Endothelial cell of umbilical vein (primary cell): ENCODE measurements around the gene RBM17. TPM values are rescaled to one million over a fixed set of nuclear protein-coding genes. Genes with fewer than 3 reads are reported as not detected.
A peak's percentile ranks its signal among the peaks of the same experiment; 100 is the strongest.

Experiments
- BruUV-seq: library from RNA; stranded (reverse); fragments of 400-500 nt; replicated peaks from 2 replicates; lab custom pipeline; 2021; lab: Mats Ljungman, UMichigan
- CTCF ChIA-PET: fragments of 300-600, 350-600 bp; sonication (Branson Sonifier 250); formaldehyde crosslinking; loops from one replicate; lab custom pipeline; 2021; ENCODE audit warnings: antibody characterized with exemption, inconsistent platforms; lab: Charles Lee
- POLR2A ChIA-PET: fragments of 300-600, 350-600 bp; sonication (Branson Sonifier 250); formaldehyde crosslinking; loops from one replicate; lab custom pipeline; 2021; ENCODE audit warnings: antibody characterized with exemption, inconsistent platforms; lab: Charles Lee
- DNase-seq: peaks from one replicate; pipeline ENCODE4 v3.0.0-alpha.2; 2011; ENCODE audit warnings: low read depth, low spot score
- FAIRE-seq: peaks from 2 replicates; lab custom pipeline; 2011; peaks lifted over from hg19 to GRCh38; lab: Jason Lieb, UNC
- H2AFZ ChIP-seq: 2 replicates; pipeline ENCODE4 v1.6.0; 2012; ENCODE audit warnings: low read depth, low read length, control low read depth, inconsistent platforms
- H3K27ac ChIP-seq: 2 replicates; pipeline ENCODE4 v1.5.1; 2011; ENCODE audit warnings: low read depth, mild to moderate bottlenecking, control low read depth, low read length, moderate library complexity; ENCODE audit not compliant: insufficient read depth
- H3K27me3 ChIP-seq, 2 experiments: 2 replicates each; pipeline versions ENCODE4 v1.6.0 to v1.6.1; 2011; ENCODE audit warnings: low read length in 2 of 2, mixed read lengths in 1 of 2; ENCODE audit not compliant: control insufficient read depth in 2 of 2, insufficient read depth in 2 of 2
- H3K36me3 ChIP-seq, 2 experiments: 2 replicates in 1 of 2; 3 replicates in 1 of 2; pipeline ENCODE4 v1.5.1; 2011; ENCODE audit warnings: low read length in 2 of 2, mild to moderate bottlenecking in 1 of 2, moderate library complexity in 1 of 2; ENCODE audit not compliant: control insufficient read depth in 2 of 2, insufficient read depth in 2 of 2; ENCODE audit errors: extremely low read depth in 1 of 2
- H3K4me1 ChIP-seq: 3 replicates; pipeline ENCODE4 v1.5.1; 2011; ENCODE audit warnings: mild to moderate bottlenecking, low read length; ENCODE audit not compliant: control insufficient read depth, insufficient read depth; ENCODE audit errors: extremely low read depth
- H3K4me2 ChIP-seq: 2 replicates; pipeline ENCODE4 v1.6.1; 2011; ENCODE audit warnings: low read length, control low read depth, mixed read lengths; ENCODE audit not compliant: insufficient read depth
- H3K4me3 ChIP-seq, 3 experiments: fragments of 200-600 bp in 1 of 3; sonication (generic), shearing (Covaris generic) in 1 of 3; replicated peaks in 1 of 3; 2 replicates each; pipeline ENCODE4 v1.5.1; 2011 to 2016; ENCODE audit warnings: control low read depth in 3 of 3, low read length in 3 of 3, mild to moderate bottlenecking in 2 of 3, inconsistent platforms in 1 of 3, low read depth in 1 of 3, moderate library complexity in 1 of 3; ENCODE audit not compliant: insufficient read depth in 1 of 3
- H3K79me2 ChIP-seq: 2 replicates; pipeline ENCODE4 v1.6.0; 2012; ENCODE audit warnings: low read length, inconsistent platforms; ENCODE audit not compliant: control insufficient read depth, insufficient read depth
- H3K9ac ChIP-seq: replicated peaks from 2 replicates; pipeline ENCODE3; 2011; ENCODE audit warnings: low read length, control low read depth; ENCODE audit not compliant: insufficient read depth; ENCODE audit errors: extremely low read depth
- H3K9me1 ChIP-seq: replicated peaks from 3 replicates; pipeline ENCODE4 v1.6.0; 2011; ENCODE audit warnings: mild to moderate bottlenecking, low read length; ENCODE audit not compliant: control insufficient read depth, insufficient read depth; ENCODE audit errors: extremely low read depth
- H3K9me3 ChIP-seq: replicated peaks from 2 replicates; pipeline ENCODE4 v1.5.1; 2012; ENCODE audit warnings: low read length, inconsistent platforms; ENCODE audit not compliant: control insufficient read depth, insufficient read depth
- H4K20me1 ChIP-seq: replicated peaks from 2 replicates; pipeline ENCODE3; 2011; ENCODE audit warnings: mild to moderate bottlenecking, low read length; ENCODE audit not compliant: control insufficient read depth, insufficient read depth; ENCODE audit errors: extremely low read depth
- EZH2 ChIP-seq: IDR thresholded peaks from 2 replicates; pipeline ENCODE4 v1.6.1; 2012; ENCODE audit warnings: borderline replicate concordance, low read depth, mild to moderate bottlenecking, moderate library complexity, low read length, inconsistent platforms; ENCODE audit not compliant: severe bottlenecking
- FOS ChIP-seq: IDR thresholded peaks from 2 replicates; pipeline ENCODE4 v1.6.1; 2011; ENCODE audit warnings: mild to moderate bottlenecking, low read length, moderate library complexity, borderline replicate concordance; ENCODE audit not compliant: insufficient read depth
- GATA2 ChIP-seq: IDR thresholded peaks from 2 replicates; pipeline ENCODE4 v1.7.0; 2011; ENCODE audit warnings: low read depth, mild to moderate bottlenecking, moderate library complexity, mixed read lengths, low read length; ENCODE audit not compliant: insufficient read length, insufficient read depth
- JUN ChIP-seq: IDR thresholded peaks from 2 replicates; pipeline ENCODE4 v1.6.1; 2011; ENCODE audit warnings: borderline replicate concordance, low read depth; ENCODE audit not compliant: insufficient read length, insufficient read depth
- MYC ChIP-seq: IDR thresholded peaks from one replicate; pipeline ENCODE4 v1.6.1; 2011; ENCODE audit warnings: mild to moderate bottlenecking, low read depth, low read length
- POLR2A ChIP-seq: IDR thresholded peaks from 2 replicates; pipeline ENCODE4 v1.6.1; 2012; ENCODE audit warnings: low read depth, mild to moderate bottlenecking, control low read depth, low read length
- POLR2AphosphoS5 ChIP-seq: IDR thresholded peaks from 2 replicates; pipeline ENCODE4 v1.6.1; 2012; ENCODE audit warnings: low read depth, mild to moderate bottlenecking, control low read depth, low read length, moderate library complexity; ENCODE audit not compliant: insufficient read depth
- dilution Hi-C: fragments of 300-500 bp; cut with MboI; formaldehyde crosslinking; loops from one replicate; pipeline ENCODE4 v1.15.0; 2019; ENCODE audit warnings: low sequenced_read_pairs; ENCODE audit not compliant: extremely low pct_ligation_motif_present
- intact Hi-C: fragments of 100-400 bp; cut with micrococcal nuclease; formaldehyde crosslinking; loops from one replicate; pipeline ENCODE4 v1.10.0; 2022
- polyA plus RNA-seq, 4 experiments: library from polyadenylated mRNA; depleted of rRNA in 3 of 4; stranded (reverse) in 3 of 4; unstranded in 1 of 4; fragments of >200 nt; gene quantifications; 2 replicates each; pipeline versions ENCODE4 v1.2.1 to v1.2.3, GENCODE V29; 2011 to 2012; ENCODE audit warnings: missing spikeins in 1 of 4
- total RNA-seq: library from RNA; stranded (reverse); gene quantifications from 2 replicates; pipeline ENCODE4 v1.2.3, GENCODE V29; 2021
- TF ChIP-seq, protein P1 (sequence below), 2 donors: IDR thresholded peaks; 1 replicate in 1 of 2; 2 replicates in 1 of 2; pipeline ENCODE4 v1.5.1; 2011; ENCODE audit warnings: low read length in 2 of 2, mild to moderate bottlenecking in 2 of 2, moderate library complexity in 2 of 2, control low read depth in 1 of 2, inconsistent platforms in 1 of 2, low read depth in 1 of 2; ENCODE audit not compliant: insufficient read depth in 1 of 2; ENCODE audit errors: extremely low read depth in 1 of 2
- TF ChIP-seq, protein P2 (sequence below): IDR thresholded peaks from 2 replicates; pipeline ENCODE4 v1.6.1; 2011; ENCODE audit not compliant: insufficient read depth, insufficient read length

RBM17 gene
- total and polyA plus RNA-seq, 2 donors (not counting 3 experiments of a cell fraction or from before 2014, with no cell fraction given) = 23.1 to 148 TPM

- Histone ChIP-seq H3K27me3 (no peaks in the 10 kb centered on the region), H3K4me3 (no peak overlapping the region), H3K9me1 (no peaks in the 10 kb centered on the region), H3K9me3 (no peaks in the 10 kb centered on the region), H3K27ac (no peak overlapping the region), H4K20me1 (no peaks in the 10 kb centered on the region), H3K79me2 (peaks cover 41% of the 10 kb centered on the region), H3K4me1 (peaks cover 21% of the 10 kb centered on the region), H3K4me2 (no peak overlapping the region), H2AFZ (no peak overlapping the region), H3K9ac (no peak overlapping the region), H3K36me3 (no peaks in the 10 kb centered on the region)
- TF ChIP-seq MYC = no peak
- TF ChIP-seq GATA2 = no peak
- no peak for DNase-seq
- POLR2A ChIA-PET = no interaction called here
- CTCF ChIA-PET = interaction anchor here (0.5 to 5.7 kb wide), 4 partner anchors 10 to 247 kb away, joined by 3 to 49 read pairs (median 4); partner anchors contain the start of gene PFKFB3
- no peak for FAIRE-seq
- intact Hi-C loops = loop anchor here (5.0 kb wide), 1 partner anchor 207 kb away; no protein-coding TSS in a partner anchor
- BruUV-seq = no TSS peak
- dilution Hi-C loops = no loop called here
These were observed 65.7 kb downstream of the RBM17 start for GRCh38 chr10:6154566-6154965.

DNA sequence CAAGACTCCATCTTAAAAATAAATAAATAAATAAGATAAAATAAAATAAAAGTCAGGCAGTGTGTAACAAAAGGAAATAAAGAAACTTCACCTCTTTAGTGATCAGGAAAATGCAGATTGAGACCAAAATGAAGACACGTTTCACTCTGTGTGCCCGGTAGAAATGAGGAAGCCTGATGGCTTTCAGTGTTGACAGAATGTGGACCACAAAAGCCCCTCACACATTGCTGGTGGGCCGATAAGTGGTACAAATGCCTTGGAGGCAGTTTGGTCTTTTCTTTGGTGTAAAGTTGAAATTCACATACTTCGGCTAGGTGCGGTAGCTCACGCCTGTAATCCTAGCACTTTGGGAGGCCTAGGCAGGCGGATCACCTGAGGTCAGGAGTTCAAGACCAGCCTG is 69.4 kb downstream of the RBM17 start:
- Histone ChIP-seq H3K36me3 (no peaks in the 10 kb centered on the region), H3K79me2 (peaks cover 25% of the 10 kb centered on the region), H3K27me3 (no peaks in the 10 kb centered on the region), H3K4me1 (peaks cover 20% of the 10 kb centered on the region), H3K9me3 (no peaks in the 10 kb centered on the region), H4K20me1 (no peaks in the 10 kb centered on the region), H3K9ac (peak overlapping the region; percentile 84), H2AFZ (no peak overlapping the region), H3K9me1 (no peaks in the 10 kb centered on the region), H3K27ac (peak overlapping the region; percentile 98), H3K4me2 (peak overlapping the region; percentile 28), H3K4me3 (no peak overlapping the region)
- BruUV-seq = no TSS peak
- dilution Hi-C loops = no loop called here
- CTCF ChIA-PET = interaction anchor here (0.7 to 2.0 kb wide), 3 partner anchors 45 to 243 kb away, joined by 3 to 9 read pairs (median 3); partner anchors contain the start of gene PFKFB3
- TF ChIP-seq, protein P1, sequence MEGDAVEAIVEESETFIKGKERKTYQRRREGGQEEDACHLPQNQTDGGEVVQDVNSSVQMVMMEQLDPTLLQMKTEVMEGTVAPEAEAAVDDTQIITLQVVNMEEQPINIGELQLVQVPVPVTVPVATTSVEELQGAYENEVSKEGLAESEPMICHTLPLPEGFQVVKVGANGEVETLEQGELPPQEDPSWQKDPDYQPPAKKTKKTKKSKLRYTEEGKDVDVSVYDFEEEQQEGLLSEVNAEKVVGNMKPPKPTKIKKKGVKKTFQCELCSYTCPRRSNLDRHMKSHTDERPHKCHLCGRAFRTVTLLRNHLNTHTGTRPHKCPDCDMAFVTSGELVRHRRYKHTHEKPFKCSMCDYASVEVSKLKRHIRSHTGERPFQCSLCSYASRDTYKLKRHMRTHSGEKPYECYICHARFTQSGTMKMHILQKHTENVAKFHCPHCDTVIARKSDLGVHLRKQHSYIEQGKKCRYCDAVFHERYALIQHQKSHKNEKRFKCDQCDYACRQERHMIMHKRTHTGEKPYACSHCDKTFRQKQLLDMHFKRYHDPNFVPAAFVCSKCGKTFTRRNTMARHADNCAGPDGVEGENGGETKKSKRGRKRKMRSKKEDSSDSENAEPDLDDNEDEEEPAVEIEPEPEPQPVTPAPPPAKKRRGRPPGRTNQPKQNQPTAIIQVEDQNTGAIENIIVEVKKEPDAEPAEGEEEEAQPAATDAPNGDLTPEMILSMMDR (IDR thresholded peaks at IDR 0.05; ENCODE audit: extremely low read depth in 1 of 2, insufficient read depth in 1 of 2, low read depth in 1 of 2, low read length in 2 of 2) = no peak
- TF ChIP-seq GATA2 = no peak
- TF ChIP-seq MYC = no peak
- no peak for TF ChIP-seq POLR2AphosphoS5
- TF ChIP-seq, protein P2, sequence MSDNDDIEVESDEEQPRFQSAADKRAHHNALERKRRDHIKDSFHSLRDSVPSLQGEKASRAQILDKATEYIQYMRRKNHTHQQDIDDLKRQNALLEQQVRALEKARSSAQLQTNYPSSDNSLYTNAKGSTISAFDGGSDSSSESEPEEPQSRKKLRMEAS = no peak
- no peak for TF ChIP-seq JUN
- no peak for TF ChIP-seq POLR2A
- no peak for TF ChIP-seq FOS
- TF ChIP-seq EZH2 = no peak
- no peak for FAIRE-seq
- POLR2A ChIA-PET = interaction anchor here (0.7 kb wide), 1 partner anchor 68 kb away, joined by 3 read pairs; no protein-coding TSS in a partner anchor
- intact Hi-C loops = no loop called here
- no peak for DNase-seq
